K562 (cell line): ENCODE measurements around the gene STAB1. TPM values are rescaled to one million over a fixed set of nuclear protein-coding genes. Genes with fewer than 3 reads are reported as not detected.
A peak's percentile ranks its signal among the peaks of the same experiment; 100 is the strongest.

Source experiments
- ATAC-seq: fragments of 200-7000 bp; cut with Tn5 transposase; 3 replicates; pipeline ENCODE4 v1.9.1; 2020; ENCODE audit warnings: moderate library complexity
- BruUV-seq: library from RNA; stranded (reverse); fragments of 400-500 nt; replicated peaks from 2 replicates; lab custom pipeline; 2021; lab: Mats Ljungman, UMichigan
- CTCF ChIA-PET: fragments of 300-600 bp; formaldehyde crosslinking; extraction: SDS; loops from one replicate; lab custom pipeline; 2021; ENCODE audit warnings: low intra/inter-chr PET ratio; lab: Yijun Ruan, JAX
- POLR2A ChIA-PET: fragments of 300-600, 350-650 bp; sonication (Branson Sonifier 250); formaldehyde crosslinking; extraction: SDS; loops from one replicate; lab custom pipeline; 2021; ENCODE audit warnings: antibody characterized with exemption, inconsistent platforms; lab: Yijun Ruan, JAX
- DNase-seq, 4 experiments: peaks; one replicate each; pipeline versions ENCODE4 v3.0.0 to v3.0.0-alpha.2; 2011 to 2018; ENCODE audit warnings: low spot score in 3 of 4, mixed read lengths in 3 of 4; ENCODE audit errors: extremely low read depth in 1 of 4
- FAIRE-seq: peaks from 2 replicates; lab custom pipeline; 2011; peaks lifted over from hg19 to GRCh38; lab: Jason Lieb, UNC
- H2AFZ ChIP-seq: 2 replicates; pipeline ENCODE4 v1.6.0; 2011; ENCODE audit warnings: low read depth, low read length, control low read depth, inconsistent platforms
- H3K27ac ChIP-seq: fragments of 200-600 bp; 3 replicates; pipeline ENCODE4 v1.8.0; 2011; ENCODE audit warnings: low read depth, mild to moderate bottlenecking, control low read depth, inconsistent platforms, low read length, moderate library complexity, mixed read lengths; ENCODE audit errors: extremely low read depth
- H3K27me3 ChIP-seq, 2 experiments: fragments of 300-600 bp in 1 of 2; 2 replicates in 1 of 2; 3 replicates in 1 of 2; pipeline versions ENCODE4 v1.6.0 to v1.8.0; 2011; ENCODE audit warnings: inconsistent platforms in 2 of 2, low read length in 2 of 2, mild to moderate bottlenecking in 1 of 2, mixed read lengths in 1 of 2, moderate library complexity in 1 of 2; ENCODE audit not compliant: control insufficient read depth in 2 of 2, insufficient read depth in 2 of 2
- H3K36me3 ChIP-seq: fragments of 300-600 bp; 3 replicates; pipeline ENCODE4 v1.8.0; 2011; ENCODE audit warnings: mild to moderate bottlenecking, low read length, inconsistent platforms; ENCODE audit not compliant: control insufficient read depth, insufficient read depth
- H3K4me1 ChIP-seq, 2 experiments: fragments of 200-600 bp in 1 of 2; replicated peaks in 1 of 2; 2 replicates in 1 of 2; 3 replicates in 1 of 2; pipeline versions ENCODE4 v1.5.1 to v1.8.0; 2011; ENCODE audit warnings: inconsistent platforms in 2 of 2, low read length in 2 of 2, mild to moderate bottlenecking in 1 of 2, mixed read lengths in 1 of 2, moderate library complexity in 1 of 2; ENCODE audit not compliant: control insufficient read depth in 2 of 2, insufficient read depth in 2 of 2
- H3K4me2 ChIP-seq: 2 replicates; pipeline ENCODE4 v1.6.1; 2011; ENCODE audit warnings: low read length, control low read depth, inconsistent platforms, mixed read lengths; ENCODE audit not compliant: insufficient read depth
- H3K4me3 ChIP-seq: fragments of 200-600 bp; sonication (generic), shearing (Covaris generic); 2 replicates; pipeline ENCODE4 v1.5.1; 2016; ENCODE audit warnings: control low read depth, inconsistent platforms
- H3K79me2 ChIP-seq: fragments of 200-600 bp; 3 replicates; pipeline ENCODE4 v1.8.0; 2011; ENCODE audit warnings: low read length, inconsistent platforms; ENCODE audit not compliant: control insufficient read depth, insufficient read depth
- H3K9ac ChIP-seq, 2 experiments: 2 replicates each; pipeline versions ENCODE4 v1.6.0 to v1.6.1; 2011; ENCODE audit warnings: low read depth in 2 of 2, low read length in 2 of 2, control low read depth in 1 of 2, inconsistent platforms in 1 of 2, mild to moderate bottlenecking in 1 of 2, mixed read lengths in 1 of 2; ENCODE audit not compliant: insufficient read depth in 1 of 2
- H3K9me1 ChIP-seq: one replicate; pipeline ENCODE4 v1.6.0; 2011; ENCODE audit warnings: inconsistent platforms, mild to moderate bottlenecking, low read length, moderate library complexity; ENCODE audit not compliant: control insufficient read depth, insufficient read depth
- H3K9me3 ChIP-seq: replicated peaks from 2 replicates; pipeline ENCODE4 v1.5.1; 2011; ENCODE audit warnings: low read depth, low read length, inconsistent platforms; ENCODE audit not compliant: control insufficient read depth, insufficient read depth
- H4K20me1 ChIP-seq: replicated peaks from 2 replicates; pipeline ENCODE4 v1.6.1; 2011; ENCODE audit warnings: low read length, inconsistent platforms, mixed read lengths; ENCODE audit not compliant: control insufficient read depth, insufficient read depth
- ATF4 ChIP-seq: fragments of 450-650 bp; formaldehyde crosslinking; IDR thresholded peaks from 2 replicates; pipeline ENCODE4 v1.4.0; 2022; ENCODE audit warnings: mild to moderate bottlenecking, moderate library complexity
- POLR2G ChIP-seq: fragments of 200-400 bp; formaldehyde crosslinking; IDR thresholded peaks from 2 replicates; pipeline ENCODE4 v1.6.1; 2017; ENCODE audit warnings: low read depth, mild to moderate bottlenecking, antibody characterized with exemption, low read length, moderate library complexity
- RHOXF2B ChIP-seq: fragments of 250-450 bp; sonication (Bioruptor Pico); conservative IDR thresholded peaks from 2 replicates; pipeline ENCODE4 v1.5.1; 2021
- THAP7 ChIP-seq: fragments of 250-450 bp; sonication (Bioruptor Pico); IDR thresholded peaks from 2 replicates; pipeline ENCODE4 v1.5.0; 2021
- USF1 ChIP-seq: sonication (generic); formaldehyde crosslinking; IDR thresholded peaks from 2 replicates; pipeline ENCODE4 v1.9.0; 2022; ENCODE audit warnings: mild to moderate bottlenecking, missing genetic modification reagents
- ZNF12 ChIP-seq: sonication (generic); formaldehyde crosslinking; IDR thresholded peaks from 2 replicates; pipeline ENCODE4 v1.4.0; 2020; ENCODE audit warnings: mild to moderate bottlenecking, missing genetic modification reagents
- WGBS: fragments of 100-300 bp; shearing (Covaris generic); methylation state at CpG from one replicate; pipeline ENCODE4 v1.1.6; 2016; ENCODE audit warnings: low coverage, mixed read lengths; ENCODE audit not compliant: insufficient coverage; ENCODE audit errors: missing lambda C conversion rate; 5-methylcytosine and 5-hydroxymethylcytosine counted together
- in situ Hi-C: fragments of 300-500 bp; cut with MboI; formaldehyde crosslinking; loops from 4 replicates; pipeline ENCODE4 v1.15.0; 2018; ENCODE audit warnings: inconsistent platforms, mixed read lengths
- intact Hi-C: fragments of 100-400 bp; cut with micrococcal nuclease; formaldehyde crosslinking; loops from 2 replicates; pipeline ENCODE4 v1.14.2; 2022
- polyA plus RNA-seq, 8 experiments: library from polyadenylated mRNA; depleted of rRNA in 4 of 8; stranded (reverse) in 5 of 8; unstranded in 3 of 8; fragments of >200 nt; fragmentation: Nextera tagmentation in 2 of 8; fragmentation: Illumina TruSeq in 1 of 8; extraction: Ambion mirVana in 2 of 8; extraction: Trizol in 1 of 8; gene quantifications; 2 replicates each; pipeline versions ENCODE4 v1.2.1 to v1.2.3, GENCODE V29; 2011 to 2014; ENCODE audit warnings: inconsistent platforms in 1 of 8, missing spikeins in 1 of 8
- total RNA-seq, 7 experiments: library from RNA; depleted of rRNA in 6 of 7; stranded (reverse); fragments of >200 nt in 6 of 7; fragmentation: Illumina TruSeq in 2 of 7; extraction: Trizol in 2 of 7; gene quantifications; 2 replicates each; pipeline versions ENCODE4 v1.2.1 to v1.2.3, GENCODE V29; 2011 to 2021; ENCODE audit warnings: low replicate concordance in 1 of 7

STAB1 gene
- total and polyA plus RNA-seq, 9 of the 15 experiments (the other 6 are each of a cell fraction or from before 2014, with no cell fraction given): 0.20 to 3.9 (median 1.2) TPM

GRCh38 chr3:52473026-52473425 is 22.1 kb upstream of the STAB1 start:
- H3K4me1 ChIP-seq: peaks cover 0 to 9% of the 10 kb centered on the region in 2 experiments; a peak in 2 of 5 replicates
- CTCF ChIA-PET: no interaction called here
- TF ChIP-seq POLR2G: 0 out of 2 replicates have a peak, but pooled peaks have one; percentile 15
- TF ChIP-seq USF1 (CRISPR knock-in tag): no peak

GRCh38 chr3:52477076-52477795 is 17.9 kb upstream of the STAB1 start:
- H4K20me1 ChIP-seq: no peaks in the 10 kb centered on the region
- no peak overlapping the region for H2AFZ ChIP-seq
- ATAC-seq: no peak
- H3K4me3 ChIP-seq: no peak overlapping the region
- H3K9me3 ChIP-seq: no peaks in the 10 kb centered on the region
- no peak for DNase-seq
- intact Hi-C loops (no loop called here), in situ Hi-C loops (no loop called here)
- no peak for FAIRE-seq
- peaks cover 92% of the 10 kb centered on the region; the same call in 2 of the 3 replicates for H3K36me3 ChIP-seq
- H3K27me3 ChIP-seq: no peaks in the 10 kb centered on the region
- CTCF ChIA-PET: no interaction called here
- no peak for TF ChIP-seq ZNF12 (CRISPR knock-in tag)
- no peak for TF ChIP-seq RHOXF2B (CRISPR knock-in tag)
- no peak for TF ChIP-seq ATF4 (CRISPR knock-in tag)
- no peak for TF ChIP-seq THAP7 (CRISPR knock-in tag)
- H3K4me1 ChIP-seq: peaks cover 0 to 3% of the 10 kb centered on the region in 2 experiments; a peak in 2 of 5 replicates
- POLR2A ChIA-PET: no interaction called here
- 94% methylated on average over 16 of the region's 16 CpGs for WGBS
- no TSS peak for BruUV-seq
- no peak overlapping the region for H3K27ac ChIP-seq
- no peak overlapping the region for H3K9ac ChIP-seq
- no peaks in the 10 kb centered on the region for H3K79me2 ChIP-seq
- no peaks in the 10 kb centered on the region for H3K9me1 ChIP-seq
- H3K4me2 ChIP-seq: no peak overlapping the region

More at GRCh38 chr3:52473026-52473425, 22.1 kb upstream of the STAB1 start:
- no peaks in the 10 kb centered on the region for H3K9me1 ChIP-seq
- no peaks in the 10 kb centered on the region for H3K79me2 ChIP-seq
- no peak overlapping the region for H3K9ac ChIP-seq
- intact Hi-C loops: no loop called here
- POLR2A ChIA-PET: interaction anchor here (1.3 kb wide), 1 partner anchor 32 kb away, joined by 4 read pairs; no protein-coding TSS in a partner anchor
- ATAC-seq (no peak), DNase-seq (no peak), FAIRE-seq (no peak)
- in situ Hi-C loops: no loop called here
- BruUV-seq: no TSS peak
- no peaks in the 10 kb centered on the region for H4K20me1 ChIP-seq
- H3K27me3 ChIP-seq: no peaks in the 10 kb centered on the region
- H3K4me3 ChIP-seq: no peak overlapping the region
- H3K27ac ChIP-seq: no peak overlapping the region
- H3K4me2 ChIP-seq: no peak overlapping the region
- H2AFZ ChIP-seq: no peak overlapping the region
- no peaks in the 10 kb centered on the region for H3K9me3 ChIP-seq
- H3K36me3 ChIP-seq: peaks cover 66% of the 10 kb centered on the region; the same call in 2 of the 3 replicates
- WGBS: 91% methylated on average over 4 of the region's 5 CpGs
